HFFc6 (cell line): ENCODE data around the gene WASF2. TPM values are rescaled to one million over a fixed set of nuclear protein-coding genes. Genes with fewer than 3 reads are reported as not detected.

Experiments
- DNase-seq: peaks from one replicate; pipeline ENCODE4 v3.0.0-alpha.2; 2018
- H3K27ac Mint-ChIP-seq: 2 replicates; pipeline ENCODE4 v1.8.0; 2020; ENCODE audit warnings: mild to moderate bottlenecking, mixed read lengths
- H3K27me3 Mint-ChIP-seq: 2 replicates; pipeline ENCODE4 v1.8.0; 2021; ENCODE audit warnings: mild to moderate bottlenecking, moderate library complexity, mixed read lengths; ENCODE audit not compliant: insufficient read depth
- H3K36me3 Mint-ChIP-seq: 2 replicates; pipeline ENCODE4 v1.8.0; 2021; ENCODE audit warnings: low read depth, mixed read lengths
- H3K4me1 Mint-ChIP-seq: 2 replicates; pipeline ENCODE4 v1.8.0; 2020; ENCODE audit warnings: low read depth, mixed read lengths
- H3K4me3 Mint-ChIP-seq: 2 replicates; pipeline ENCODE4 v1.8.0; 2020; ENCODE audit warnings: mild to moderate bottlenecking, moderate library complexity, mixed read lengths
- H3K9me3 Mint-ChIP-seq: 2 replicates; pipeline ENCODE4 v1.8.0; 2020; ENCODE audit warnings: mild to moderate bottlenecking, mixed read lengths
- CTCF ChIP-seq: fragments of 200-600 bp; sonication (generic); IDR thresholded peaks from 2 replicates; pipeline ENCODE4 v1.5.0; 2021; ENCODE audit warnings: antibody characterized with exemption, mild to moderate bottlenecking
- total RNA-seq, 6 experiments: library from RNA; stranded (reverse); fragmentation: NEBNext Ultra II Directional; extraction: Animal tissue kit (Norgen Biotek cat#: 25700); gene quantifications; 2 replicates in 1 of 6; 3 replicates in 5 of 6; pipeline ENCODE4 v1.2.3, GENCODE V29; 2021

The WASF2 gene
- total RNA-seq, 6 experiments from 2014 or later = 84.4 to 99.7 (median 93.1) TPM

DNA sequence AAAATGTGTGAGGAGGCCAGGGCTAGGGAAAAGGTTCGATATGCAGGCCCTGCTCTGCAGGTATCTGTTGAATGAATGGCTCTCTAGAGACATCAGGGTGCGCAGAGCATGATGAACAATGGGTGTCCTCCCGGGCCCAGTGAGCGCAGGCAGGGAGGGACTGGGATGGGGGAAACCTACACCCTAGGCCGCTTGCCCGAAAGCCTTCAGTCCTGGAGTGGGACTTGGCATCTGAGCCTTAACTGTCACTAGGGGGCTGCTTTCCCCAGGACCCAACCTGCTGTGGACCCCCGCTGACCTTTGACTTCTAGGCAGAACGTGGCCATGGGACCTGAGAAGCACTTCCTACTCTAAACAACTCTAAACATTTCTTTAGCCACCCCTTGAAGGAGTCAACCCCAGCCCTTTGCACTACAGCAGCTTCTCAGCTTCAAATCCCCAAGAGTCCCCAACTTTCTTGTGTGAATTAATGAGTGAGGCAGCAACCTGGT is 122.8 kb downstream of the WASF2 start:
- H3K4me1 Mint-ChIP-seq = peaks cover 24% of the 10 kb centered on the region
- TF ChIP-seq CTCF = no peak
- H3K27me3 Mint-ChIP-seq = peaks cover 2% of the 10 kb centered on the region
- peak overlapping the region; percentile 81 for H3K27ac Mint-ChIP-seq
- no peak for DNase-seq
- H3K4me3 Mint-ChIP-seq = peak overlapping the region; percentile 88
- no peaks in the 10 kb centered on the region for H3K9me3 Mint-ChIP-seq
- peaks cover 9% of the 10 kb centered on the region; the same call in 1 of the 2 replicates for H3K36me3 Mint-ChIP-seq

- peak within 1 kb of the TSS; percentile 92 for H3K4me3 Mint-ChIP-seq
These were observed 123.4 kb downstream of the WASF2 start, which contains the start of gene MAP3K6 for GRCh38 chr1:27366411-27367159. Gene MAP3K6, minus strand, starts transcription at chr1:27366961. Its CDS starts 364 bp downstream, at chr1:27366597.

DNA sequence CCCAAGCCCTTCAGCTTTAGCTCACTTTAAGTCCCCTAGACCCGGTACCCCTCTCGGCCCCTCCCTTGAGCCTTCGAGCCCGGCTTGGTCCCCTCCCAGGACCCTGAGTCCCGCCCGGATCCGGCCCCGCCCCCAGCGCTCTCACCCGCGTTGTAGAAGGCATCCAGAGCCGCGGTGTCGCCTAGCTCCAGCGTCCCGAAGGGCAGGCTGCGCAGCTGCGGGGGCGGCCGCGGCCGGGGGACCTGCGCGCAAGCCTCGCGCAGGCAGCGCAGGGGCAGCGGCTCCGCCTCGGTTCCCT is 123.9 kb downstream of the WASF2 start:
- peak; percentile 53 for DNase-seq
- H3K4me1 Mint-ChIP-seq = peaks cover 19% of the 10 kb centered on the region
- no peak for TF ChIP-seq CTCF

More at GRCh38 chr1:27366411-27367159, 123.4 kb downstream of the WASF2 start, which contains the start of gene MAP3K6:
- Mint-ChIP-seq H3K27me3 (peaks cover 2% of the 10 kb centered on the region), H3K4me1 (peaks cover 19% of the 10 kb centered on the region), H3K36me3 (peaks cover 9% of the 10 kb centered on the region; the same call in 1 of the 2 replicates), H3K27ac (peak within 1 kb of the TSS; percentile 98), H3K9me3 (no peaks in the 10 kb centered on the region)
- DNase-seq = peak; percentile 70
- TF ChIP-seq CTCF = peak; percentile 60

GRCh38 chr1:27365372-27366112 is 124.4 kb downstream of the WASF2 start:
- Mint-ChIP-seq H3K4me1 (peaks cover 19% of the 10 kb centered on the region), H3K36me3 (peaks cover 9% of the 10 kb centered on the region; the same call in 1 of the 2 replicates), H3K27ac (peak overlapping the region; percentile 98), H3K4me3 (peak overlapping the region; percentile 92), H3K27me3 (peaks cover 2% of the 10 kb centered on the region), H3K9me3 (no peaks in the 10 kb centered on the region)
- peak; percentile 83 for DNase-seq
- TF ChIP-seq CTCF = no peak

More for the DNA sequence above, 123.9 kb downstream of the WASF2 start:
- Mint-ChIP-seq H3K27ac (peak overlapping the region; percentile 98), H3K27me3 (peaks cover 2% of the 10 kb centered on the region), H3K4me3 (peak overlapping the region; percentile 92), H3K36me3 (peaks cover 9% of the 10 kb centered on the region; the same call in 1 of the 2 replicates), H3K9me3 (no peaks in the 10 kb centered on the region)

DNA sequence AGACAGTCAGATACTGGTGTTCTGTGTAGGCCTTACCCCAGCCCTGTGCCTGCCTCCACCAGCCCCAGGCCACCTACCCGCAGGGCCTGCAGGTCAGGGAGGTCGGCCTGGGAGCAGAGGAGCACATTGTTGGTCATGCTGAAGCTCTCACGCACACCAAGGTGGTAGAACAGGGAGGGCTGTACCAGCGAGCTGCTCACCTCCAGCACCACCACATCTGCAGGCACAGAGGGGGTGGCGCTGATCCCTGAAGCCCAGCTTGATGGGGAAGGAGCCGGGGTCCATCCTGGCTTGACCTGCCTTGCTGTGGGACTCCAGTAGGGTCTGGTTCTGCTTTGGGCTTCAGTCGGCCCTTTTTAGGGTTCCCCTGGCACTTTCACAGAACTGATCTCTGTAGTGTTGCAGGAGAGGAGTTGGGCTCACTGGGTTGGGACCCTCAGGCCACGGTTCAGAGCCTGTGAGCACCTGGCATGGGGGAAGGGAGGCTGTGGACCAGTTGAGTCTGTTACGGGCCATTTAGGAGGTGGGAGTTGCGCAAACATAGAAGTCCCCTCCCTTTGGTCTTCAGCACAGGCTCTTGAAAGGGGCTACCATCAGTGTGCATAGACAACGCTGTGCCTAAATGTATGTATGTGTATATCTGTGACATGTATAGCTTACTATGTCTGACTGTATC is 125.1 kb downstream of the WASF2 start:
- no peaks in the 10 kb centered on the region for H3K9me3 Mint-ChIP-seq
- DNase-seq = no peak
- peak overlapping the region; percentile 98 for H3K27ac Mint-ChIP-seq
- TF ChIP-seq CTCF = no peak
- peak overlapping the region; percentile 92 for H3K4me3 Mint-ChIP-seq
- peaks cover 2% of the 10 kb centered on the region for H3K27me3 Mint-ChIP-seq
- peaks cover 13% of the 10 kb centered on the region for H3K36me3 Mint-ChIP-seq
- peaks cover 19% of the 10 kb centered on the region for H3K4me1 Mint-ChIP-seq
